H1 (cell line): ENCODE results near the gene MDFI. TPM values are rescaled to one million over a fixed set of nuclear protein-coding genes. Genes with fewer than 3 reads are reported as not detected.
A peak's percentile ranks its signal among the peaks of the same experiment; 100 is the strongest.

Source experiments
- CTCF ChIA-PET: fragments of 300-600 bp; sonication (Branson Sonifier 250); formaldehyde crosslinking; loops from one replicate; lab custom pipeline; 2021; ENCODE audit not compliant: partially characterized antibody; lab: Charles Lee
- POLR2A ChIA-PET: fragments of 300-600 bp; sonication (Branson Sonifier 250); formaldehyde crosslinking; loops from one replicate; lab custom pipeline; 2021; ENCODE audit warnings: inconsistent platforms; ENCODE audit not compliant: partially characterized antibody; lab: Charles Lee
- DNase-seq, 2 experiments: peaks; one replicate each; pipeline versions ENCODE4 v3.0.0 to v3.0.0-alpha.2; 2010 to 2022; ENCODE audit warnings: low spot score in 2 of 2, low read depth in 1 of 2, mixed read lengths in 1 of 2
- FAIRE-seq: peaks from 2 replicates; lab custom pipeline; 2011; peaks lifted over from hg19 to GRCh38; lab: Jason Lieb, UNC
- H2AFZ ChIP-seq: 2 replicates; pipeline ENCODE4 v1.8.1; 2012; ENCODE audit warnings: low read length, inconsistent platforms
- H2AK5ac ChIP-seq: 2 replicates; pipeline ENCODE4 v1.6.1; 2013; ENCODE audit warnings: low read depth, low read length
- H2BK120ac ChIP-seq: replicated peaks from 2 replicates; pipeline ENCODE3; 2013; ENCODE audit warnings: low read depth, low read length, inconsistent platforms
- H2BK12ac ChIP-seq: 2 replicates; pipeline ENCODE4 v1.6.1; 2013; ENCODE audit warnings: low read depth, low read length
- H2BK15ac ChIP-seq: 2 replicates; pipeline ENCODE4 v1.6.1; 2013; ENCODE audit warnings: low read length
- H2BK20ac ChIP-seq: 2 replicates; pipeline ENCODE4 v1.6.1; 2013; ENCODE audit warnings: low read length
- H2BK5ac ChIP-seq: 2 replicates; pipeline ENCODE4 v1.6.1; 2013; ENCODE audit warnings: low read depth, low read length
- H3K14ac ChIP-seq: 2 replicates; pipeline ENCODE4 v1.6.1; 2013; ENCODE audit warnings: inconsistent platforms; ENCODE audit not compliant: insufficient read length
- H3K18ac ChIP-seq: 2 replicates; pipeline ENCODE4 v1.6.1; 2013; ENCODE audit warnings: low read length; ENCODE audit errors: extremely low read depth
- H3K23ac ChIP-seq: 2 replicates; pipeline ENCODE4 v1.6.1; 2013; ENCODE audit warnings: inconsistent platforms; ENCODE audit not compliant: insufficient read length
- H3K23me2 ChIP-seq: 2 replicates; pipeline ENCODE4 v1.6.1; 2013; ENCODE audit warnings: low read depth, low read length
- H3K27ac ChIP-seq: 2 replicates; pipeline ENCODE4 v1.6.1; 2011; ENCODE audit warnings: low read depth, low read length, inconsistent platforms
- H3K27me3 ChIP-seq, 4 experiments: replicated peaks in 1 of 4; 1 replicate in 1 of 4; 2 replicates in 3 of 4; pipeline versions ENCODE4 v1.6.1 to v1.8.1; 2011 to 2013; ENCODE audit warnings: low read length in 3 of 4, mild to moderate bottlenecking in 3 of 4, inconsistent platforms in 2 of 4, mixed read lengths in 2 of 4, moderate library complexity in 1 of 4; ENCODE audit not compliant: control insufficient read depth in 3 of 4, insufficient read depth in 3 of 4; ENCODE audit errors: extremely low read depth in 1 of 4
- H3K36me3 ChIP-seq, 4 experiments: 2 replicates each; pipeline versions ENCODE4 v1.6.1 to v1.8.1; 2011 to 2013; ENCODE audit warnings: mild to moderate bottlenecking in 4 of 4, low read length in 3 of 4, moderate library complexity in 2 of 4, control low read depth in 1 of 4, inconsistent platforms in 1 of 4; ENCODE audit not compliant: insufficient read depth in 4 of 4, control insufficient read depth in 2 of 4
- H3K4ac ChIP-seq: replicated peaks from 2 replicates; pipeline ENCODE3; 2013; ENCODE audit warnings: low read length, low read depth, mixed read lengths, inconsistent platforms; ENCODE audit not compliant: insufficient read length
- H3K4me1 ChIP-seq, 4 experiments: replicated peaks in 1 of 4; 1 replicate in 1 of 4; 2 replicates in 3 of 4; pipeline versions ENCODE4 v1.6.1 to v1.8.1; 2011 to 2013; ENCODE audit warnings: low read length in 3 of 4, inconsistent platforms in 2 of 4, mixed read lengths in 1 of 4; ENCODE audit not compliant: insufficient read depth in 4 of 4, control insufficient read depth in 3 of 4
- H3K4me2 ChIP-seq, 2 experiments: 2 replicates each; pipeline versions ENCODE4 v1.6.1 to v1.8.1; 2011 to 2013; ENCODE audit warnings: low read depth in 2 of 2, low read length in 2 of 2, control low read depth in 1 of 2, inconsistent platforms in 1 of 2, mild to moderate bottlenecking in 1 of 2; ENCODE audit not compliant: insufficient read depth in 1 of 2
- H3K4me3 ChIP-seq, 4 experiments: fragments of 200-600, 300-600 bp in 1 of 4; sonication (generic), shearing (Covaris generic), sonication (Bioruptor Twin) in 1 of 4; 2 replicates each; pipeline versions ENCODE4 v1.5.1 to v1.8.1; 2011 to 2016; ENCODE audit warnings: low read length in 4 of 4, low read depth in 3 of 4, control low read depth in 2 of 4, inconsistent platforms in 2 of 4, mild to moderate bottlenecking in 2 of 4, mixed read lengths in 1 of 4, moderate library complexity in 1 of 4; ENCODE audit not compliant: insufficient read depth in 2 of 4; ENCODE audit errors: extremely low read depth in 1 of 4
- H3K56ac ChIP-seq: replicated peaks from 2 replicates; pipeline ENCODE3; 2013; ENCODE audit warnings: low read depth, mild to moderate bottlenecking, mixed read lengths, low read length, inconsistent platforms; ENCODE audit not compliant: insufficient read length
- H3K79me1 ChIP-seq: 2 replicates; pipeline ENCODE4 v1.6.1; 2013; ENCODE audit warnings: low read depth, low read length, control low read depth
- H3K79me2 ChIP-seq, 2 experiments: 2 replicates each; pipeline versions ENCODE4 v1.6.1 to v1.8.1; 2012 to 2013; ENCODE audit warnings: low read length in 2 of 2, mild to moderate bottlenecking in 2 of 2, inconsistent platforms in 1 of 2; ENCODE audit not compliant: insufficient read depth in 2 of 2, control insufficient read depth in 1 of 2
- H3K9ac ChIP-seq, 4 experiments: replicated peaks in 1 of 4; 1 replicate in 1 of 4; 2 replicates in 3 of 4; pipeline versions ENCODE4 v1.6.1 to v1.8.1; 2011 to 2013; ENCODE audit warnings: low read depth in 3 of 4, low read length in 3 of 4, control low read depth in 2 of 4, mild to moderate bottlenecking in 2 of 4, moderate library complexity in 2 of 4, inconsistent platforms in 1 of 4; ENCODE audit errors: extremely low read depth in 1 of 4
- H3K9me3 ChIP-seq, 2 experiments: 2 replicates each; pipeline versions ENCODE4 v1.6.1 to v1.8.1; 2012 to 2013; ENCODE audit warnings: mild to moderate bottlenecking in 2 of 2, moderate library complexity in 2 of 2, control low read depth in 1 of 2, inconsistent platforms in 1 of 2, low read depth in 1 of 2, low read length in 1 of 2, mixed read lengths in 1 of 2; ENCODE audit not compliant: insufficient read depth in 2 of 2
- H4K20me1 ChIP-seq, 2 experiments: replicated peaks in 1 of 2; 2 replicates each; pipeline versions ENCODE3 to v1.8.1; 2011 to 2013; ENCODE audit warnings: inconsistent platforms in 2 of 2, low read length in 2 of 2, mild to moderate bottlenecking in 1 of 2; ENCODE audit not compliant: insufficient read depth in 2 of 2, control insufficient read depth in 1 of 2
- H4K5ac ChIP-seq: 2 replicates; pipeline ENCODE4 v1.6.1; 2013; ENCODE audit warnings: low read length, low read depth, mixed read lengths, inconsistent platforms; ENCODE audit not compliant: insufficient read length
- H4K8ac ChIP-seq: 2 replicates; pipeline ENCODE4 v1.8.0; 2013; ENCODE audit warnings: mild to moderate bottlenecking, moderate library complexity, low read length, inconsistent platforms; ENCODE audit not compliant: insufficient read depth; ENCODE audit errors: extremely low read depth
- H4K91ac ChIP-seq: replicated peaks from 2 replicates; pipeline ENCODE3; 2013; ENCODE audit warnings: low read length, mixed read lengths, inconsistent platforms; ENCODE audit not compliant: insufficient read length
- CBX5 ChIP-seq: fragments of 300-800, 300-1000 bp; sonication (generic); IDR thresholded peaks from 2 replicates; pipeline ENCODE4 v1.7.1; 2016; ENCODE audit warnings: antibody characterized with exemption, low read length, low read depth
- CTBP2 ChIP-seq: IDR thresholded peaks from 2 replicates; pipeline ENCODE4 v1.7.0; 2011; ENCODE audit warnings: borderline replicate concordance, mild to moderate bottlenecking, moderate library complexity, mixed read lengths, low read length; ENCODE audit not compliant: insufficient read depth, insufficient read length
- POLR2AphosphoS5 ChIP-seq: IDR thresholded peaks from 2 replicates; pipeline ENCODE4 v1.6.1; 2011; ENCODE audit warnings: low read depth, low read length
- WGBS, 2 experiments: shearing (Covaris generic) in 1 of 2; methylation state at CpG; one replicate each; pipeline versions ENCODE4 v1.1.6 to v1.1.7; 2013 to 2015; ENCODE audit warnings: low lambda C conversion rate in 2 of 2, mixed read lengths in 2 of 2, inconsistent platforms in 1 of 2, low coverage in 1 of 2, missing lambda C conversion rate in 1 of 2; ENCODE audit not compliant: insufficient replicate concordance in 2 of 2, insufficient coverage in 1 of 2, insufficient read length in 1 of 2; ENCODE audit errors: extremely low coverage in 1 of 2, missing lambda C conversion rate in 1 of 2; 5-methylcytosine and 5-hydroxymethylcytosine counted together
- polyA plus RNA-seq, 7 experiments: library from polyadenylated mRNA; depleted of rRNA in 3 of 7; stranded (reverse) in 5 of 7; unstranded in 2 of 7; fragments of >200 nt in 5 of 7; fragments of 200-250 nt in 2 of 7; gene quantifications; 1 replicate in 5 of 7; 2 replicates in 1 of 7; 4 replicates in 1 of 7; pipeline versions ENCODE4 v1.2.1 to v1.2.3, GENCODE V29; 2011 to 2013; ENCODE audit warnings: missing spikeins in 2 of 7, mixed read lengths in 2 of 7
- total RNA-seq: library from RNA; stranded (reverse); fragmentation: NEBNext Ultra II Directional; extraction: Animal tissue kit (Norgen Biotek cat#: 25700); gene quantifications from 2 replicates; pipeline ENCODE4 v1.2.1, GENCODE V29; 2021
- TF ChIP-seq, protein P1 (sequence below): IDR thresholded peaks from 2 replicates; pipeline ENCODE4 v1.6.1; 2012; ENCODE audit warnings: inconsistent platforms

Gene MDFI
- total and polyA plus RNA-seq, 2 of the 8 experiments (the other 6 are each of a cell fraction or from before 2014, with no cell fraction given) = 41.0 to 65.6 TPM

DNA sequence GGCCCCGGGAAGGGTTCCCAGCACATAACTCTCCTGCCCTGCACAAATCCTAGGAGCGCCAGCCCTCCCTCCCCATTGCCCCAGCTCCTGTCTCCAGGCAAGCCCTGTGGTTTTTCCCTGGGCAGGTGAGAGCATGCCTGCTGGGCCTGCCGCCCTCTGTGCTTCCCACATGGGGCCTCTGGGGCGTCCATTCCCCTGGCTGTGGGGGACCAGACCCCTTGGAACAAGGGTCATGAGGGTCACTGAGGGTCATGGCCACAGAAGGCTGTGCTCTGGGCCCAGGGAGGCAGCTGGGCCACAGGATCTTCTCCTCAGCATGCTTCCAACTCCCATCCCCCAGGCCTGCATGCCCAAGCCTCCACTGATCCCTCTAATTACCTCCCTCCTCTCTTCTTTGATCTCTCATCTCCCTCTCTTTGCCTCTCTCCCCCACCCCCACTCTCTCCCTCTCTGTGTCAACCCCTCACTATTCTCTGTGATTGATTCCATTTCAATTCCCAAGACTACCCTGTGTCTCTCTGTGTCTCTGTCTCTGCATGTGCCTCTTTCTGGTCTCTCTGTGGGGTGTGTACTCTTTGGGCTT, 6.1 kb downstream of the MDFI start:
- CTCF ChIA-PET = interaction anchor here (1.0 to 6.5 kb wide), 10 partner anchors 9 to 219 kb away, joined by 3 to 32 read pairs (median 4); no protein-coding TSS in a partner anchor
- FAIRE-seq = no peak
- 52% methylated on average over 4 of the region's 4 CpGs; no CpG with 5 or more reads in 1 of the 2 experiments for WGBS, 2 experiments
- TF ChIP-seq CBX5 = no peak
- peak; percentile 9 for TF ChIP-seq CTBP2
- TF ChIP-seq, protein P1, sequence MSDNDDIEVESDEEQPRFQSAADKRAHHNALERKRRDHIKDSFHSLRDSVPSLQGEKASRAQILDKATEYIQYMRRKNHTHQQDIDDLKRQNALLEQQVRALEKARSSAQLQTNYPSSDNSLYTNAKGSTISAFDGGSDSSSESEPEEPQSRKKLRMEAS = peak; percentile 44; the same call in 1 of the 2 replicates
- TF ChIP-seq POLR2AphosphoS5 = no peak

More for the DNA sequence above, 6.1 kb downstream of the MDFI start:
- Histone ChIP-seq H3K4me1 (peaks cover 8 to 52% (median 37%) of the 10 kb centered on the region in 4 experiments), H2BK20ac (peak overlapping the region; percentile 90), H3K79me1 (peaks cover 2% of the 10 kb centered on the region; the same call in 1 of the 2 replicates), H2AFZ (no peak overlapping the region), H3K27ac (no peak overlapping the region), H3K9ac (no peak overlapping the region), H3K79me2 (peaks cover 0 to 5% of the 10 kb centered on the region in 2 experiments; a peak in 1 of 4 replicates), H3K4me2 (peak overlapping the region; percentile 15 to 60), H3K27me3 (peaks cover 0 to 26% (median 13%) of the 10 kb centered on the region in 4 experiments; a peak in 5 of 7 replicates), H3K4me3 (0 out of 8 replicates have a peak overlapping the region, but pooled peaks of 2 of the 4 experiments have one; percentile 9 to 14), H2BK120ac (no peak overlapping the region), H3K14ac (no peak overlapping the region), H3K23ac (no peak overlapping the region), H3K9me3 (no peaks in the 10 kb centered on the region), H3K18ac (peak overlapping the region; percentile 87), H4K20me1 (peaks cover 5 to 14% of the 10 kb centered on the region in 2 experiments), H2BK5ac (peak overlapping the region; percentile 60; the same call in 1 of the 2 replicates), H4K8ac (no peak overlapping the region), H3K4ac (no peak overlapping the region), H3K56ac (no peak overlapping the region), H2AK5ac (0 out of 2 replicates have a peak overlapping the region, but pooled peaks have one; percentile 15), H2BK12ac (0 out of 2 replicates have a peak overlapping the region, but pooled peaks have one; percentile 68), H4K91ac (peak overlapping the region; percentile 14), H2BK15ac (peak overlapping the region; percentile 88), H3K23me2 (peaks cover 1% of the 10 kb centered on the region), H4K5ac (no peak overlapping the region), H3K36me3 (peaks cover 0 to 8% (median under 1%) of the 10 kb centered on the region in 4 experiments; a peak in 4 of 8 replicates)
- DNase-seq = peak in 1 of 2 experiments; percentile 55
- POLR2A ChIA-PET = interaction anchor here (1.2 to 1.3 kb wide), 3 partner anchors 12 to 39 kb away, joined by 3 to 6 read pairs (median 4); no protein-coding TSS in a partner anchor
